Left renal pelvis (tissue), 4 donors: ENCODE results near the gene COL6A6. TPM values are rescaled to one million over a fixed set of nuclear protein-coding genes. Genes with fewer than 3 reads are reported as not detected.
"Not testable (repeated sequence)": the region's sequence is repeated elsewhere in the genome, so short reads cannot be mapped to it uniquely, and the experiment has no call there.

ENCODE experiments used
- DNase-seq, 4 donors: peaks; one replicate each; pipeline ENCODE4 v3.0.0-alpha.2; 2013; ENCODE audit warnings: low read depth in 4 of 4, low spot score in 3 of 4
- polyA plus RNA-seq, 4 donors: library from polyadenylated mRNA; unstranded; fragments of 120-200 nt; gene quantifications; one replicate each; pipeline ENCODE4 v1.2.1, GENCODE V29; 2013; ENCODE audit not compliant: insufficient read length in 4 of 4

Gene COL6A6
- polyA plus RNA-seq, 4 donors = 1.4 to 39.3 (median 4.3) TPM

GRCh38 chr3:130528120-130528519 is 11.1 kb downstream of the COL6A6 start:
- no peak for DNase-seq

GRCh38 chr3:130529486-130530215 is 12.7 kb downstream of the COL6A6 start:
- DNase-seq = no peak

- DNase-seq = no peak
These were observed 16.3 kb downstream of the COL6A6 start for GRCh38 chr3:130533247-130533646.

GRCh38 chr3:130537673-130538304 is 20.8 kb downstream of the COL6A6 start:
- no peak for DNase-seq

GRCh38 chr3:130539005-130539404 is 22.0 kb downstream of the COL6A6 start:
- no peak for DNase-seq

GRCh38 chr3:130543322-130543721 is 26.3 kb downstream of the COL6A6 start:
- DNase-seq = no peak

GRCh38 chr3:130546920-130547679 is 30.1 kb downstream of the COL6A6 start:
- no peak for DNase-seq

- not testable (repeated sequence) for DNase-seq
These were observed 30.7 kb downstream of the COL6A6 start for GRCh38 chr3:130547680-130548065.

GRCh38 chr3:130548356-130548755 is 31.4 kb downstream of the COL6A6 start:
- DNase-seq = no peak

- no peak for DNase-seq
These were observed 40.5 kb downstream of the COL6A6 start for GRCh38 chr3:130557336-130558035.

- no peak for DNase-seq
These were observed 41.4 kb downstream of the COL6A6 start for GRCh38 chr3:130558366-130558765.

GRCh38 chr3:130565224-130565623 is 48.2 kb downstream of the COL6A6 start:
- DNase-seq = no peak

Other genes with a start within 250 kb of the COL6A6 start
- gene COL6A5, start 171.5 kb upstream of the COL6A6 start, polyA plus RNA-seq = under 1 TPM; 0.08 to 0.97 (median 0.16) TPM
- gene PIK3R4, start 229.7 kb downstream of the COL6A6 start, polyA plus RNA-seq = 10 to 100 TPM; 41.8 to 50.5 (median 45.8) TPM